HG03097 (cell line): ENCODE measurements around the gene FTL.
A peak's percentile ranks its signal among the peaks of the same experiment; 100 is the strongest.

ENCODE experiments used
- ATAC-seq: cut with Tn5 transposase; IDR thresholded peaks from one replicate; pipeline ENCODE4 v1.9.1; 2021; ENCODE audit not compliant: unreplicated experiment, low FRiP score

Gene FTL

GRCh38 chr19:48989701-48990291 is 24.7 kb downstream of the FTL start:
- ATAC-seq, result no peak

- no peak for ATAC-seq
Measured at GRCh38 chr19:48990400-48990799, 25.3 kb downstream of the FTL start.

DNA sequence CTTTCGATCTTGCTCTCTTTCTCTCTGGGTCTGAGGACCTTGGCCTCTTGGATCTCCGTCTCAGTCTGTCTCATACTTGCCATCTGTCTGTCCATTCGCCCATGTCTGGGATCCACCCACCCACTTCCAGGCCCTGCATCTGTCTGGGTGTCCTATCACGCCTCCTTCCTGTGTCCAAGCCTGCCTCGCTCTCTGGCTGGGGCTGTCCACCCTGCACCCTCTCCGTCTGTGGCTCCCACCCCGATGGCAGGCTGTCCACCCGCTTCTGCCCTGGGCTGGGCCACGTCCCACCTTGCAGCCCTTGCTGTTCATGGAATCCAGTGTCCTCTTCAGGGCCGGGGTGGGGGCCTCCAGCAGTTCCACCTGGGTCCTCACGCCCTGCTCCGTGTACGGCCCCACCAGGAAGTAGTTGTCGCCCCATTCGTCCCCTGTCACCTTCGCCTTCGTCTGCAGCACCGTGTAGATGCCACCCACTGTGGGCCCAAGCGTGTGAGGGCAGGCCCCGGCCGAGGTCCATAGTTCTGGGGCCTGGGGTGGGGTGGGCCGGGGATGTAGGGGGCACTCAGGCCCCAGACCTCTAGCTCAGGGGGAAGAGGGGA is 26.0 kb downstream of the FTL start:
- ATAC-seq, result no peak

DNA sequence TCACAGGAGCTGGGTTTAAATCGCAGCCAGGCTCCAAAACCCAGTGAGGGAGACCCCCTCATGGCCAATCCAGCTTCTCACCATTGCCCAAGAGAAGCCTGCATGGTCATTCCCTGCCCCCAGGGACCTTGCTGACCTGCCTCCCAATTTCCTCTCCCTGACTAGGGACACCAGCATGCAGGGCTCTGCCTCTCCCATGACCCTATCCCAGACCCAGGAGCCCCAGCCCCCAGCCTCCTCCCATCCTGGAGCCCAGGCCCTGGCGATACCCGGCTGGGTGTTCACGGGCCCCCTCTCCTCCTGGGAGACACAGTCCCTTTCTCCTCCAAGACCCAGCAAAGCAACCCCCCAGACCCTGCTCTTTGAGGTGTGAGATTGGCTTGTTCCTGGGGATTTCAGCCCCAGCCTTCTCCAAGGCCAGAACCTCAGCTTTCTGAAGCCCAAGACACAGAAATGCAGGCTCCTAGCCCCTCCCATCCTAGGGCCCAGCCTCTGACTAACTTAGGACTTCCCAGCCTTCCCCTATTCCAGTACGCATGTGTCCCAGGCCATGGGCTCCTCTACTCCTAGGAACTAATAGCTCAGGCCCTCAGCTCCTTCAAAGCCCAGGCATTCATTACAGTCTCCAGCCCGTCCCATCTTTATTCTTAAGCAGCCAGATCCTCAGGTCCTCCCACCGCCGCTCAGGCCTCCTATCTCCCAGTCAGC is 26.9 kb downstream of the FTL start:
- ATAC-seq, result no peak

GRCh38 chr19:48992581-48993174 is 27.6 kb downstream of the FTL start:
- ATAC-seq, result no peak

- ATAC-seq, result peak; percentile 85
Measured at GRCh38 chr19:48993175-48994034, 28.3 kb downstream of the FTL start, which contains the start of the genes GYS1 and RUVBL2. GYS1 (minus strand) TSS chr19:48993309; CDS start chr19:48993112, 197 bp downstream. RUVBL2 (plus strand) TSS chr19:48993887; CDS start chr19:48993912, 25 bp downstream.

- ATAC-seq, result no peak
Measured at GRCh38 chr19:48994035-48994386, 28.9 kb downstream of the FTL start.

DNA sequence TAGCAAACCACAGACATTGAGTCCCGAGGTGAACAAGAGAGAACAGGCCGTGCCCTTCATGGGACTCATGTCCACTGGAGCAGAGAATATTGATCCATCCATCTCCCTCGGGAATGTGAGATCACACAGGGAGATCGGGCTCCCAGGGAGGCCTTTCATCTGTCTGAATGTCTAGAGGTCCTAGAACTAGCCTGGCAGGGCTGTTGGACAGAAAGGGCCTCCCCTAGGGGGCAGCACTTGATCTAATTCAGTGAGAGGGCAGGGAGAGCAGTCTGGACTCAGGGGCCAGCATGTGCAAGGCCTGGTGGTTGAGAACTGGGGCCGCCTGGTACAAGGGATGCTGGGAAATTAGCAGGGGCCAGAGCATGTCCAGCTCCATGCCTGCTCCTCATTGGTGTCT is 32.9 kb downstream of the FTL start:
- no peak for ATAC-seq

GRCh38 chr19:48999481-49000325 is 34.6 kb downstream of the FTL start:
- no peak for ATAC-seq

DNA sequence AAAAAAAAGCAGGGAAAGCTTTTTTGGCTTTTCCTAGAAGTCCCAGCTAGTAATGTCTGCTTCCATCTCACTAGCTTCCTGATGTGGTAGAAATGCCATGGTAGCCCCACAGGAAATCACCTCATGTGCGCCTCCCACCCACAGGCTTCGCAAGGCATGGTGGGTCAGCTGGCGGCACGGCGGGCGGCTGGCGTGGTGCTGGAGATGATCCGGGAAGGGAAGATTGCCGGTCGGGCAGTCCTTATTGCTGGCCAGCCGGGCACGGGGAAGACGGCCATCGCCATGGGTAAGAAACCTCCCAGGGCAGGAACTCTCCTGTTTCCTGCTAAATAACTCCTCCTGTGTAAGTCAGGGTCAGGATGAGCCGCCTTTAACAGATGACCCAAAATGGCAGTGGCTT is 39.0 kb downstream of the FTL start:
- no peak for ATAC-seq

DNA sequence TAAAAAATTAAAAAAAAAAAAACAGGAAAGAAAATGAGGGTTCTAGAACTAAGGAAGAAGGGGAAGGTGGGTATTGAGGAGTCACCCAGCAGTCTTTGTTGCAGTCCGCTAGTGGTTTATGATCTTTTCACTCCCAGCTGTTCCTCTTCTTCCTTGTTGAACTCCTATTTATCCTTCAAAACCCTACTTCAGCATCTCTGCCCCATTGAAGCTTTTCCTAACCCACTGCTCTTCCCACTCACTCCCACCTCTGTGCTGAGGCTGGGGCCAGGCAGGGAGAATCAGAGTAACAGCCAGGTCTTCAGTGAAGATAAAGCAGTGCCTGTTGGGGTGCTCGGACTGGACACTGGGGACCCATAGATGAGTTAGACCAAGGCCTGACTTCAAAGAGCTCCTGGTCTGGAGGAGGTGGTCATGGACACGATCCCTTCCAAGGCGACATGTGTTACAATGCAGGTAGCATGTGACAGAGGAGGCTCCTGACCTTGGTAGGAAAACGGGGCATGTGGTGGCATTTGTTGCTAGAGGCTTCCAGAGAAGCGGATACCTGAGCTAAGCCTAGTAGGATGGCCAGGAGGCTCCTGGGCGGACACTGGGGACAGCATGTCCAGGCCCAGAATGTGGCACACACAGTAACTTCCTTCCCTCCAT is 40.0 kb downstream of the FTL start:
- no peak for ATAC-seq

DNA sequence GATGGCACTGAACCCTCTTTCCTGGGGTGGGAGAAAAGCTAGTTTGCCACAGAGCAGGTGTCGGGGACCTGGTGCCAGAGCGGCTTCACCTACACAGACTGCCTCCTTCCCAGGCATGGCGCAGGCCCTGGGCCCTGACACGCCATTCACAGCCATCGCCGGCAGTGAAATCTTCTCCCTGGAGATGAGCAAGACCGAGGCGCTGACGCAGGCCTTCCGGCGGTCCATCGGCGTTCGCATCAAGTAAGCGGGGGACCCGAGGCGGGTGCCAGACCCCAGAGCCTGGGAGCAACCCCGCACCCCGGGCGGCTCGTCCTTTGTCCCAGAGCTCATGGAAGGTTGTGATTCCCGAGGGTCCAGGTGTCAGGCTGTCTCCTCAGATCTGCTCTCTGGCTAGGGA is 41.8 kb downstream of the FTL start:
- ATAC-seq, result no peak

GRCh38 chr19:49009828-49010227 is 44.7 kb downstream of the FTL start:
- ATAC-seq, result no peak

- ATAC-seq, result no peak
Measured at GRCh38 chr19:49010453-49010852, 45.3 kb downstream of the FTL start.

GRCh38 chr19:49011194-49011593 is 46.1 kb downstream of the FTL start:
- no peak for ATAC-seq

DNA sequence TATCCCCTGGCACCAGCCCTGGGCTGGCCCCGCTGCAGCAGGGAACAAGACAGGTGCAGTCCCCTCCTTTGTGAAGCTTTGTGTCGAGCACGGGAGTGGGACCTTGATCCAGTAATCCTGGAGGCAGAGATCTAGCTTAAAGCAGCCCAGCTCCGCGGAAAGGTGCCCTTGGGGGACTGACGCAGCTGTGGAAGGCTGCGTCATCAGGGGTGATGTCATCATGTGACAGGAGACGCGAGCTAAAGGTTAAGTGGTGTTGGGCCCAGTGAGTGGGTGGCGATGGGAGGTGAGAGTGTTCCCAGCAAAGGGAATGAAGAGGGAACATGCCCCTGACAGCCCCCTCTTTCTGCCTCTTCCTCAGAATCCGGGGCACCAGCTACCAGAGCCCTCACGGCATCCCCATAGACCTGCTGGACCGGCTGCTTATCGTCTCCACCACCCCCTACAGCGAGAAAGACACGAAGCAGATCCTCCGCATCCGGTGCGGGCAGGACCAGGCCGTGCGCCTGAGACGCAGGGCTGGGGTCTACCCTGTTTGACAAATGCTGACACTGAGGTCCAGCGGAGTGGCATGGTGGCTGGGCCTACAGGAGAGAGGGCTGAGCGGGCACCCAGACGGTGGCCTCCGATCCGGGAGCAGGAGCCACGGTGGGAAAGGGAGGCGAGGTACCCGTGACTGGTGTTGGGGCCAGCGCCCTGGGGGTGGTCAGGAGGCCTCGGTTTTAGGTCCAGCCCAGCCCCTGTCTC is 49.2 kb downstream of the FTL start:
- ATAC-seq, result no peak

DNA sequence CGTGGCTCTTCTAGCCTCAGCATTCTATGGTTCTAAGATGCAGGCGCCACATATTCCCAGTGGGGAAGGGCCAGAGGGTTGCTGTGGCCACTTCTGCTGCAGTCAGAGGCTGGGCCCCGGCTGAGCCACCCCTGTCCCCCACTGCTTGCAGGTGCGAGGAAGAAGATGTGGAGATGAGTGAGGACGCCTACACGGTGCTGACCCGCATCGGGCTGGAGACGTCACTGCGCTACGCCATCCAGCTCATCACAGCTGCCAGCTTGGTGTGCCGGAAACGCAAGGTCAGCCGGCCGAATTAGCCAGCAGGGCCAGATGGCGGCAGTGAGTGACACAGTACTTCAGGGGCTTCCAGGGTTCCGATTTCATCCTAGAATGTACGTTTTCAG is 49.8 kb downstream of the FTL start:
- no peak for ATAC-seq

- no peak for ATAC-seq
Measured at GRCh38 chr19:49016067-49016839, 51.1 kb downstream of the FTL start.
